IPS-18c (cell line): ENCODE data around the gene APOL1.
"Not testable (repeated sequence)": the region's sequence is repeated elsewhere in the genome, so short reads cannot be mapped to it uniquely, and the experiment has no call there.

Experiments
- H3K4me3 ChIP-seq: 2 replicates; pipeline ENCODE4 v1.7.0; 2013; ENCODE audit warnings: low read depth, mild to moderate bottlenecking, low read length, moderate library complexity; ENCODE audit not compliant: insufficient read depth
- H3K9me3 ChIP-seq: one replicate; pipeline ENCODE4 v1.6.1; 2013; ENCODE audit warnings: mild to moderate bottlenecking, low read length, moderate library complexity; ENCODE audit not compliant: control insufficient read depth, insufficient read depth

The APOL1 gene

DNA sequence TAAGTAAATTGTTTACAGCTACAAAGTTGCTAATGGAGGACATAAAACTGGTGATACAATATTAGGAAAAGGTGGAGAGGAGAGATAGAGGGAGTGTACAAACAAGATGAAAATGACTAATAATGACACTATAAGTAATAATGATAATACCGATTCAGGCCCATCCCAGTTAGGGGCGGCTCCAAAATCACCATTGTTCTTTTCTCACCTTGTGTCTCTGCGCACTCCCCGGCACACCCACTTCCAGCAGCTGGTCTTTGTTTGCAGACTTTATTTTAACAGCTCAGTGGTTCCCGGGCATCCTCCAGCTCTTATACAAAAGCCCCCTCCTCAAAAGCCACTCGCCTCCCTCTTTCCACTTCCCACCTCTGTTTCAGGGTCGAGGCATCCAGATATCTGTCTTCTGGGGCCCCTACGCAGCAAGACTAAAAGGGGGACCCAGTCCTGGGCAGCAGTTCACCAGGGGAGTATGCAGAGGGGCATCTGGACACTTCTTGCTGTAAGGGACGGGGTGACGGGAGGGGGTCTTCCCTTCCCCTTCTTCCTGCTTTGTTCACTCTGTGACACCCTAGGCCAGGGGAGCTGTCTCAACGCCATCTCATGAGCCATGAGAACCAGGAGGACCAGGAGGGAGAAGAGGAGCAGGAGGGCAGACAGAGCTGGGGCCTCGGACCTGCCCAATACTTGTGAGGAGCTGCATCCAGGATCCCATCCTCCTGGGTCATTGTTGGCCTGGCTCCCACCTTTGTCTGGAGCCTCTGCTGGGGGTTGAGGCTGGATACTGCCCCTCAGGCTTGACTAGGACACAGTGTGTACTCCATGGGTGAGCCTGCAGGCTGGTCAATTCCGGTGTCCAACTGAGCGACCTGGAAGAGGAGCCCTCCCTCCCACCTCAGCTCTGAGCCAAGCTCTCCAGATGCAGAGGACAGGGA, 16.3 kb upstream of the APOL1 start:
- Histone ChIP-seq H3K4me3 (no peak overlapping the region), H3K9me3 (no peaks in the 10 kb centered on the region)

DNA sequence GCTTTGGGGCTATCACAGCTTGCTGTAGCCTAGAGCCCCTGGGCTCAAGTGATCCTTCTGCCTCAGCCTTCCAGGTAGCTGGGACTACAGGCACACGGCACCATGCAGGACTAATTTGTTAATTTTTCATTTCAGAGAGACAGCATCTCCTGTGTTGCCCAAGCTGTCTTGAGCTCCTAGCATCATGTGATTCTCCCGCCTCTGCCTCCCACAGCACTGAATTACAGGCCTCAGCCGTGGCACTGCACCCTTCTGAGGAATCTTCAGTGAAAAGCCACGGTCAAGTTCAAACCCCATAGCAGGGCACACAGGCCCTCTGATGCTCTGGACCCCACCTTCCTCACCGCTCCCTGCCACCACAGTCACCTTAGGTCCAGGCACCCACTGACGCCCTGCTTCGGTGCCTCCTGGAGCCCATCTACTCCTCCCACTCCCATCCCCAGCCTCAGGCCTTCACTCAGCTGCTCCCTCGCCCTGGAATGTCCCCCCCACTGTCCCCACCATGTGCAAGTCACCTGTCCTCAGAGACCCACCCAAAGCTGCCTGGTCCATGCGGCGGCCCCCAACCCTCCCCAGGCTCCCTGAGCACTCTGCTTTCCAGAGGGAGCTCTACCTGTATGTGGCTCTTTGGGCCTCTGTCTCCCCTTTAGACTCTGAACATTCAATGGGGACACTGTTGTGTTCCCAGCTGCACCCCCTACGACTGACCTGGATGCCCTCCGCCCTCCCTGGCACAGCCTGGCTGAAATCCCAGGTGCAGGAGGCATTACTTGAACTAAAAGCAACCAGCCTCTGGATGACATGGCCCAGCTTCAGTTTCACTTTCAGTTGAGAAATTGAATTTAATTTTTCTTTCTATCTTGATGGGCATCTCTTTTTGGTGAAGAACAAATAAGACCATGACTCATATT, 15.2 kb upstream of the APOL1 start:
- H3K9me3 ChIP-seq, result no peaks in the 10 kb centered on the region
- H3K4me3 ChIP-seq, result no peak overlapping the region

GRCh38 chr22:36238373-36239149, 14.4 kb upstream of the APOL1 start:
- Histone ChIP-seq H3K4me3 (peak overlapping the region; percentile 35), H3K9me3 (no peaks in the 10 kb centered on the region)

DNA sequence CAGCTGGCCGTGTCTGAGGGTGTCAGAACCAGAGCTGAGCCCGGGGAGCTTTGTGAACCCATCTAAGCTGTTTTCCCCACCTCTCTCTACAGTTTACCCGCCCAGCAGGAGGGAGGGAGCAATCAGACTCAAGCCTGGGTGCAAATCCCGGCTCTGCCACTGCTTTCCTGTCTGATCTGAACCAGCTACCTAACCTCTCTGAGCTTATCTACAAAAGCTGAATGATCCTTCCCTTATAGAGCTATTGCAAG, 13.9 kb upstream of the APOL1 start:
- peak overlapping the region; percentile 35 for H3K4me3 ChIP-seq
- H3K9me3 ChIP-seq, result no peaks in the 10 kb centered on the region

DNA sequence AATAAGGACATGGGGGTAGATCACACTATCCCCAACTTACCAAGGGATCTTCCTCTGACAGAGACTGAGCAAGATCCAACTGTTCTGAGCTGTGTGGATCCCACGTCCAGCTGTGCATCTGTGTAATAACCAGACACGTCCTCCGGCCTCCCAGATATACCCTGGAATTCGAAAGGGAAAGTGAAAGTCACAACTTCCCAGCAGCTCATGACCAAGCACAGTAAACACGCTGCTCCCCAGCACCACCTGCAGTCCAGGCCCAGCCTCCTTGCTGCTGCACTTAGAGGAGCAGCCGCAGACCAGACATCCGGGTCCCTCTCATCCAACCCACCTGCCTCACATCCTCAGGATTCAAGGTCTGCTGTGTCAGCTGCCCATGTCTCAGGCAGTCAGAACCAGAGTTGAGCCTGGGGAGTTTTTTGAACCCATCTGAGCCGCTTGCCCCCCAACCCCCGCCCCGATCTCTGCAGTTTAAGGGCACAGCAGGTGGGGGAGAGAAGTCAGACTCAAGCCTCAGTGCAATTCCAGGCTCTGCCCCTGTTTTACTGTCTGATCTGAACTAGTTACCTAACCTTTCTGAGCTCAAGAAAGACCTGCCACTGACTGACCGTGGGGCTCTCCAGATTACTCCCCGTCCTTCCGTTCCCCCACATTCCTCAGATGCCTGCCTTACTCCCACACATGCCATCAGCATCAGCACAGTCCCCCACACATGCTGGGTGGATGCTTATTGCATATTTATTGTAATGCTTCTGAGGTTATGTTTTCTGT, 13.3 kb upstream of the APOL1 start, which contains the start of gene APOL2:
TSS of gene APOL2 (minus strand) at position 127 of the 771 bp plus-strand sequence. CDS start 6,365 bp downstream, outside the sequence.
- Histone ChIP-seq H3K9me3 (no peaks in the 10 kb centered on the region), H3K4me3 (peak within 1 kb of the TSS; percentile 35)

DNA sequence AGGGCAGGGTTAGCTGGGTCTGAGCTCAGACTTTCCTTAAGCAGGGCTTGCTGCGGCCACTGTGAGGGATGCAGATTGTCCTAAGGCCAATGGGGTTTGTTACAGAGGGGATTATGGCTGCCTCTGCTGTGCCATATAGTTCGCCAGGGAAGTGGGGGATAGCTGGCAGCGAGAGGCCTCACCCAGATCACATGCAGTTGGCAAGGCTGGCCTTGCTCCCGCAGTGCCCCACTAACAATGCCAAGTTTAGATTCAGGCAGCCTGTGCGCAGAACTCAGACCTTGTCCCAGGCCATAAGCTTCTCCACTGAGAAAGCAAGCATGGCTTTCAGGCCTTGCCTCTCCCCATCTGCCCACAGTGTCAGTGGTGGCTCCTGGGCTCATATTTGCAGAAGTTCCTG, 8.9 kb upstream of the APOL1 start:
- no peak overlapping the region for H3K4me3 ChIP-seq
- H3K9me3 ChIP-seq, result peaks cover 3% of the 10 kb centered on the region

- Histone ChIP-seq H3K9me3 (peaks cover 3% of the 10 kb centered on the region), H3K4me3 (no peak overlapping the region)
Measured at GRCh38 chr22:36244522-36245391, 8.2 kb upstream of the APOL1 start.

- no peak overlapping the region for H3K4me3 ChIP-seq
- H3K9me3 ChIP-seq, result peaks cover 3% of the 10 kb centered on the region
Measured at GRCh38 chr22:36245805-36246356, 7.1 kb upstream of the APOL1 start.

- no peak overlapping the region for H3K4me3 ChIP-seq
- peaks cover 3% of the 10 kb centered on the region for H3K9me3 ChIP-seq
Measured at GRCh38 chr22:36246718-36247117, 6.2 kb upstream of the APOL1 start.

DNA sequence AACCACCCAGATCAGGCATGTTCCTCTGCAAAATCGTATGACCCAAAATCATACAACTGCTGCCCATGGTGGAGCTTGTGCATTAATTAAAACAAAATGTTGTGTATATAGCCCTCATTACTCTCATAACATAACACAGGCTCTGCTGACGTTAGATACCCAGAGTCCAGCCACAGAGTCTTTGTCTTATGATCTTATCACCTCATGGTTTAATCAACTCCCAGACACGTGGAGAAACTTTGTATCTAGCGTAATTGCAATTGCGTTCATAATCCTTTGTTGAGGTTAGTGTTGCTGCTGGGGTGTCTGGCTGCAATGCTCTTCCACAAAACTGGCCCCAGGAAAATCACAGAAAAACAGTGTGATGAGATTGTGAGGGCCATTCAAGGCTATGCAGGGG, 5.0 kb upstream of the APOL1 start:
- H3K4me3 ChIP-seq, result no peak overlapping the region
- peaks cover 3% of the 10 kb centered on the region for H3K9me3 ChIP-seq

- peaks cover 3% of the 10 kb centered on the region for H3K9me3 ChIP-seq
- no peak overlapping the region for H3K4me3 ChIP-seq
Measured at GRCh38 chr22:36249160-36249559, 3.8 kb upstream of the APOL1 start.

DNA sequence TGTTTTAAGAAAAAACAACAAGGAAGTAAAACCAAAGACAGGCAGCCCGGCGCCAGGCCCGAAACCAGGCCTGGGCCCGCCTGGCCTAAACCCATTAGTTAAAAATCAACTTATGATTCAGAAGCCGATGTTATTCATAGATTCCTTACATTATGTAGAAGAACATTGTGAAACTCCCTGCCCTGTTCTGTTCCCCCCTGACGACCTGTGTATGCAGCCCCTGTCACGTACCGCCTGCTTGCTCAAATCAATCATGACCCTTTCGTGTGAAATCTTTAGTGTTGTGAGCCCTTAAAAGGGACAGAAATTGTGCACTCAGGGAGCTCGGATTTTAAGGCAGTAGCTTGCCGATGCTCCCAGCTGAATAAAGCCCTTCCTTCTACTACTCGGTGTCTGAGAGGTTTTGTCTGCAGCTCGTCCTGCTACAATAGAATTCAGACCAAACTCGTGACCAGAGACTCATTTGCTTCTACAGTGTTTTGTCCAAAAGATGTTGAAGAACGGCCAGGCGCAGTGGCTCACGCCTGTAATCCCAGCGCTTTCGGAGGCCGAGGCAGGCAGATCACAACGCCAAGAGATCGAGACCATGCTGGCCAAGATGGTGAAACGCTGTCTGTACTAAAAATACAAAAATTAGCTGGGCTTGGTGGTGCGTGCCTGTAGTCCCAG, 2.5 kb upstream of the APOL1 start:
- not testable (repeated sequence) for H3K4me3 ChIP-seq, H3K9me3 ChIP-seq

DNA sequence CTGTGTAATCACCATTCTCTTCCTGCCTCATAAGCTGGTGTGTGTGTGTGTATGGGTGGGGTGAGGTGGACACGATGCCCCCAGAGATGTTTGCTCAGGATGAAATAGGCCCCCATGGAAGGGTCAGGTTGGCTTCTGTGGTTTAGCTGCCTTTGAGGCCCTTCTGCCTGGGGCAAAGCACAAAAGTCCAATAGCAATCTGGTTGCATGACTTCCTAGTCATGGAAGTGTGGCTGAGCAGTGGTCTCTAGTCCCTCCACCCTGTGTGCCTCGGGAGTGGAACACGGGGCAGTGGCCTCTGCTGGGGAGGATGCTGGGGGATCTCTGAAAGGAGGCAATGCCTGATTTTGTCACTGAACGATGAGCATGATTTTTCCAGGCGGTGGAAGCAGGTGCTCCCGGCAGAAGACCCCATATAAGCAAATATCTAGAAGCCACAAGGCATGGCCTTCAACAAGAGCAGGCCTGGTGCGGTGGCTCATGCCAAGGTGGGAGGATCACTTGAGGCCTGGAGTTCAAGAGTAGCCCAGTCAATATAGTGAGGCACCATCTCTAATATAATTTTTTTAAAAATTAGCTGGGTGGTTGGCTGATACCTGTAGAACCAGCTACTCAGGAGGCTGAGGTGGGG, 839 bp upstream of the APOL1 start:
- H3K4me3 ChIP-seq, H3K9me3 ChIP-seq: not testable (repeated sequence)

GRCh38 chr22:36253523-36254490, 874 bp downstream of the APOL1 start:
- H3K4me3 ChIP-seq, result no peak overlapping the region
- no peaks in the 10 kb centered on the region for H3K9me3 ChIP-seq
